WTC11 (cell line): ENCODE results near the gene SSR1. TPM values are rescaled to one million over a fixed set of nuclear protein-coding genes. Genes with fewer than 3 reads are reported as not detected.
A peak's percentile ranks its signal among the peaks of the same experiment; 100 is the strongest.

Experiments
- ATAC-seq: fragments of 200-7000 bp; cut with Tn5 transposase; 2 replicates; pipeline ENCODE4 v1.10.0; 2021; ENCODE audit warnings: mild to moderate bottlenecking, moderate library complexity
- CTCF ChIA-PET: fragments of 300-600 bp; sonication (Branson Sonifier 250); formaldehyde crosslinking; loops from one replicate; lab custom pipeline; 2021; ENCODE audit warnings: antibody characterized with exemption; lab: Charles Lee
- POLR2A ChIA-PET: fragments of 350-600 bp; sonication (Branson Sonifier 250); formaldehyde crosslinking; loops from one replicate; lab custom pipeline; 2021; ENCODE audit warnings: antibody characterized with exemption; lab: Charles Lee
- DNase-seq: peaks from one replicate; pipeline ENCODE4 v3.0.0; 2021; ENCODE audit warnings: low spot score
- H3K27ac Mint-ChIP-seq: 2 replicates; pipeline ENCODE4 v1.8.0; 2021; ENCODE audit warnings: mixed read lengths
- H3K27me3 Mint-ChIP-seq: 2 replicates; pipeline ENCODE4 v1.8.0; 2021; ENCODE audit warnings: low read depth, mild to moderate bottlenecking, moderate library complexity, mixed read lengths
- H3K36me3 Mint-ChIP-seq: 2 replicates; pipeline ENCODE4 v1.8.0; 2021; ENCODE audit warnings: mixed read lengths
- H3K4me1 Mint-ChIP-seq: 2 replicates; pipeline ENCODE4 v1.8.0; 2022; ENCODE audit warnings: mixed read lengths
- H3K4me3 Mint-ChIP-seq: 2 replicates; pipeline ENCODE4 v1.8.0; 2021; ENCODE audit warnings: mild to moderate bottlenecking, moderate library complexity, mixed read lengths
- H3K9me3 Mint-ChIP-seq: 2 replicates; pipeline ENCODE4 v1.8.0; 2021; ENCODE audit warnings: mixed read lengths
- ARID4B ChIP-seq: sonication (generic); formaldehyde crosslinking; IDR thresholded peaks from 2 replicates; pipeline ENCODE4 v1.8.0; 2023; ENCODE audit warnings: missing genetic modification reagents, mild to moderate bottlenecking, borderline replicate concordance
- CREM ChIP-seq: sonication (generic); formaldehyde crosslinking; IDR thresholded peaks from 2 replicates; pipeline ENCODE4 v1.8.1; 2022; ENCODE audit warnings: mild to moderate bottlenecking, missing genetic modification reagents, moderate library complexity
- ELF4 ChIP-seq: sonication (generic); formaldehyde crosslinking; IDR thresholded peaks from 2 replicates; pipeline ENCODE4 v1.8.1; 2022; ENCODE audit warnings: low read depth, mild to moderate bottlenecking, moderate library complexity, missing genetic modification reagents
- IRF1 ChIP-seq: sonication (generic); formaldehyde crosslinking; IDR thresholded peaks from 2 replicates; pipeline ENCODE4 v1.8.0; 2023; ENCODE audit warnings: missing genetic modification reagents
- IRF2 ChIP-seq: sonication (generic); formaldehyde crosslinking; IDR thresholded peaks from 2 replicates; pipeline ENCODE4 v1.8.0; 2022; ENCODE audit warnings: low read depth, missing genetic modification reagents, borderline replicate concordance
- PREB ChIP-seq: sonication (generic); formaldehyde crosslinking; IDR thresholded peaks from 2 replicates; pipeline ENCODE4 v1.8.1; 2022; ENCODE audit warnings: mild to moderate bottlenecking, missing genetic modification reagents, moderate library complexity, borderline replicate concordance
- SOX15 ChIP-seq: fragments of 250-450 bp; sonication (Bioruptor Pico); IDR thresholded peaks from 2 replicates; pipeline ENCODE4 v1.9.0; 2021; ENCODE audit warnings: mild to moderate bottlenecking
- TCF7 ChIP-seq: sonication (generic); formaldehyde crosslinking; IDR thresholded peaks from 2 replicates; pipeline ENCODE4 v1.8.0; 2022; ENCODE audit warnings: mild to moderate bottlenecking, low read depth, missing genetic modification reagents, moderate library complexity
- ZMAT4 ChIP-seq: fragments of 250-450 bp; sonication (Bioruptor Pico); IDR thresholded peaks from 2 replicates; pipeline ENCODE4 v1.9.0; 2021; ENCODE audit warnings: mild to moderate bottlenecking
- ZNF317 ChIP-seq: sonication (generic); formaldehyde crosslinking; IDR thresholded peaks from 2 replicates; pipeline ENCODE4 v1.8.1; 2023; ENCODE audit warnings: low read depth, mild to moderate bottlenecking, moderate library complexity, missing genetic modification reagents, borderline replicate concordance
- total RNA-seq: library from RNA; stranded (reverse); gene quantifications from 3 replicates; pipeline ENCODE4 v1.2.3, GENCODE V29; 2021
- TF ChIP-seq, protein P1 (sequence below): sonication (generic); formaldehyde crosslinking; conservative IDR thresholded peaks from 2 replicates; pipeline ENCODE4 v1.8.1; 2022; ENCODE audit warnings: mild to moderate bottlenecking, missing genetic modification reagents
- TF ChIP-seq, protein P2 (sequence below): sonication (generic); formaldehyde crosslinking; IDR thresholded peaks from 2 replicates; pipeline ENCODE4 v1.8.0; 2022; ENCODE audit warnings: mild to moderate bottlenecking, missing genetic modification reagents
- TF ChIP-seq, protein P3 (sequence below): fragments of 250-450 bp; sonication (Bioruptor Pico); conservative IDR thresholded peaks from 2 replicates; pipeline ENCODE4 v1.9.0; 2021; ENCODE audit warnings: mild to moderate bottlenecking
- TF ChIP-seq, protein P4 (sequence below): sonication (generic); formaldehyde crosslinking; IDR thresholded peaks from 2 replicates; pipeline ENCODE4 v1.8.0; 2023; ENCODE audit warnings: mild to moderate bottlenecking, missing genetic modification reagents

The SSR1 gene
- total RNA-seq, 1 experiment from 2014 or later: 96.7 TPM

DNA sequence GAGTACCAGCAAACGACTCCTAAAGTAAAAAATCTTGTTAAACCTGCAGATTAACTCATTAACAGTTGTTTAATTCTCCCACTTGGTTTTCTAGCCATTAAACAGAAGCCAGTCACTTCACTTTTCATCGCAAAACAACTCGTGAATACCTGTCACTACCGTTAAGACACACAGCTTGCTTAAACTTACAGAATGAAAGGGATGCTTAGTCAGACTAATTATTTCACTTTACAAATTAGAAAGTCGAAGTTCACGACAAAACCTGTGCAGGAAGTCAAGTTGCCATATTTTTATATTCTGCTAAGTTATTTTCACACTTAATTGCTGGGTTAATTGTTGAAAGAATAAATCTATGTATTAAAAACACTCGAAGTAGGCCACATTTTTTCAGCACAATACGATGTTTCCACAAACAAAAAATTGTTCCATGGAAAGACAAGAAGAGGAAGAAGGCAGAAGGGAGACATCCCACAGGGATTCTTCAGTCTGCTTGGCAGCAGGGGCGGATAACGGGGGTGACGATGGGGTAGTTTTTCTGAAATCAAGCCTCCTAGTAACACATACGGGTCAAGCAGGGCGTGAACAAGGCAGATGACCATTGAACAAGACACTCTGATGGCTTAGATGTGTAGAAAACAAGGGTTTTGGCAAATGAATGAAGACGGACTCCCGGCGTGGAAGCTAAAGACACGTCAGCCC is 933 bp downstream of the SSR1 start:
- peaks cover 12% of the 10 kb centered on the region for H3K4me1 Mint-ChIP-seq
- peak overlapping the region; percentile 94 for H3K4me3 Mint-ChIP-seq
- peaks cover 6% of the 10 kb centered on the region for H3K9me3 Mint-ChIP-seq
- H3K27me3 Mint-ChIP-seq: no peaks in the 10 kb centered on the region
- ATAC-seq: no peak
- peaks cover 29% of the 10 kb centered on the region for H3K36me3 Mint-ChIP-seq
- TF ChIP-seq ARID4B (no peak), CREM (CRISPR knock-in tag) (no peak)
- TF ChIP-seq, all 79 proteins: peak for 0
- DNase-seq: no peak
- peak overlapping the region; percentile 97 for H3K27ac Mint-ChIP-seq
- ChIA-PET POLR2A (interaction anchor here (0.6 to 2.2 kb wide), 3 partner anchors 78 to 625 kb away, joined by 5 to 9 read pairs (median 6); partner anchors contain the start of genes CAGE1 and RIOK1), CTCF (no interaction called here)

- TF ChIP-seq, protein P1, sequence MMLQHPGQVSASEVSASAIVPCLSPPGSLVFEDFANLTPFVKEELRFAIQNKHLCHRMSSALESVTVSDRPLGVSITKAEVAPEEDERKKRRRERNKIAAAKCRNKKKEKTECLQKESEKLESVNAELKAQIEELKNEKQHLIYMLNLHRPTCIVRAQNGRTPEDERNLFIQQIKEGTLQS (CRISPR knock-in tag): no peak
- no peak for TF ChIP-seq CREM (CRISPR knock-in tag)
- TF ChIP-seq PREB (CRISPR knock-in tag): no peak
- no peak for TF ChIP-seq SOX15 (CRISPR knock-in tag)
- no peak for TF ChIP-seq TCF7 (CRISPR knock-in tag)
- ChIA-PET POLR2A (no interaction called here), CTCF (no interaction called here)
- peaks cover 3% of the 10 kb centered on the region for H3K9me3 Mint-ChIP-seq
- DNase-seq (no peak), ATAC-seq (no peak)
- H3K4me1 Mint-ChIP-seq: peaks cover 12% of the 10 kb centered on the region
- peak overlapping the region; percentile 62 for H3K4me3 Mint-ChIP-seq
- peak overlapping the region; percentile 15; the same call in 1 of the 2 replicates for H3K27ac Mint-ChIP-seq
- H3K36me3 Mint-ChIP-seq: peaks cover 32% of the 10 kb centered on the region
- no peaks in the 10 kb centered on the region for H3K27me3 Mint-ChIP-seq
Observed at GRCh38 chr6:7311176-7311575, 1.8 kb downstream of the SSR1 start.

- Mint-ChIP-seq H3K27me3 (no peaks in the 10 kb centered on the region), H3K36me3 (peaks cover 49% of the 10 kb centered on the region), H3K27ac (no peak overlapping the region; the same call in 1 of the 2 replicates), H3K9me3 (no peaks in the 10 kb centered on the region), H3K4me3 (no peak overlapping the region), H3K4me1 (peaks cover 12% of the 10 kb centered on the region)
- ATAC-seq: no peak
- TF ChIP-seq ZMAT4 (CRISPR knock-in tag): no peak
- no peak for TF ChIP-seq IRF1 (CRISPR knock-in tag)
- TF ChIP-seq ZNF317 (CRISPR knock-in tag): no peak
- POLR2A ChIA-PET: no interaction called here
- CTCF ChIA-PET: no interaction called here
- no peak for DNase-seq
Observed at GRCh38 chr6:7309050-7309449, 3.9 kb downstream of the SSR1 start.

- Mint-ChIP-seq H3K27ac (no peak overlapping the region), H3K36me3 (peaks cover 62% of the 10 kb centered on the region)
- POLR2A ChIA-PET: no interaction called here
- TF ChIP-seq, protein P2, sequence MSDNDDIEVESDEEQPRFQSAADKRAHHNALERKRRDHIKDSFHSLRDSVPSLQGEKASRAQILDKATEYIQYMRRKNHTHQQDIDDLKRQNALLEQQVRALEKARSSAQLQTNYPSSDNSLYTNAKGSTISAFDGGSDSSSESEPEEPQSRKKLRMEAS (CRISPR knock-in tag): no peak
- TF ChIP-seq ELF4 (CRISPR knock-in tag) (no peak), TCF7 (CRISPR knock-in tag) (no peak), IRF2 (CRISPR knock-in tag) (no peak)
- TF ChIP-seq, protein P3, sequence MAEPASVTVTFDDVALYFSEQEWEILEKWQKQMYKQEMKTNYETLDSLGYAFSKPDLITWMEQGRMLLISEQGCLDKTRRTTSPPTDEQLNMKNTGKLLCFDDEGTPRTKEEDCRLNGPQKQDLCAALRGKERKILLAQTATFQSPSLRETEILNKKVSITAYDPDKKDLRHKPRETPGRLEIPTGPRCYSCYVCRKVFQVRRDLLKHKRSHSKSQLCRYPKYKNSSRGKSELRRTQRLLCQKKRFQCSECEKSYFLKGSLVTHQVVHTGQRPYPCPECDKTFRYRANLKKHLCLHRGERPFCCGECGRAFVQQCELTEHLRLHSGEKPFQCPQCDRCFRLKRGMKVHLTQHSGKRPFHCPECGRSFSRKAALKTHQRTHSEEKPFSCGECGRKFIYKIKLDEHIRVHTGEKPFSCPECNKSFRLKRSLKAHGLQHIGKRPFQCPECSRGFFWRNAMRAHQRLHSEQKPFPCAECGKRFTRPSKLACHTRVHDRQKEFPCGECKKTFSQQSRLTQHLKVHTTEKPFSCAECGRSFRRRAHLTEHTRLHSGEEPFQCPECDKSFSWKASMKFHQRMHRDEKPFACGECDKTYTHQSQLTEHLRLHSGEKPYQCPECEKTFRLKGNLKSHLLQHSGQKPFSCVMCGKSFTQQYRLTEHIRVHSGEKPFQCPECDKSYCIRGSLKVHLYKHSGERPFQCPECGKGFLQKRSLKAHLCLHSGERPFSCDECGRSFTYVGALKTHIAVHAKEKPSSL (CRISPR knock-in tag): no peak
- TF ChIP-seq, protein P4, sequence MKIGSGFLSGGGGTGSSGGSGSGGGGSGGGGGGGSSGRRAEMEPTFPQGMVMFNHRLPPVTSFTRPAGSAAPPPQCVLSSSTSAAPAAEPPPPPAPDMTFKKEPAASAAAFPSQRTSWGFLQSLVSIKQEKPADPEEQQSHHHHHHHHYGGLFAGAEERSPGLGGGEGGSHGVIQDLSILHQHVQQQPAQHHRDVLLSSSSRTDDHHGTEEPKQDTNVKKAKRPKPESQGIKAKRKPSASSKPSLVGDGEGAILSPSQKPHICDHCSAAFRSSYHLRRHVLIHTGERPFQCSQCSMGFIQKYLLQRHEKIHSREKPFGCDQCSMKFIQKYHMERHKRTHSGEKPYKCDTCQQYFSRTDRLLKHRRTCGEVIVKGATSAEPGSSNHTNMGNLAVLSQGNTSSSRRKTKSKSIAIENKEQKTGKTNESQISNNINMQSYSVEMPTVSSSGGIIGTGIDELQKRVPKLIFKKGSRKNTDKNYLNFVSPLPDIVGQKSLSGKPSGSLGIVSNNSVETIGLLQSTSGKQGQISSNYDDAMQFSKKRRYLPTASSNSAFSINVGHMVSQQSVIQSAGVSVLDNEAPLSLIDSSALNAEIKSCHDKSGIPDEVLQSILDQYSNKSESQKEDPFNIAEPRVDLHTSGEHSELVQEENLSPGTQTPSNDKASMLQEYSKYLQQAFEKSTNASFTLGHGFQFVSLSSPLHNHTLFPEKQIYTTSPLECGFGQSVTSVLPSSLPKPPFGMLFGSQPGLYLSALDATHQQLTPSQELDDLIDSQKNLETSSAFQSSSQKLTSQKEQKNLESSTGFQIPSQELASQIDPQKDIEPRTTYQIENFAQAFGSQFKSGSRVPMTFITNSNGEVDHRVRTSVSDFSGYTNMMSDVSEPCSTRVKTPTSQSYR (CRISPR knock-in tag): no peak
Observed at GRCh38 chr6:7307533-7307932, 5.5 kb downstream of the SSR1 start.

More at GRCh38 chr6:7307533-7307932, 5.5 kb downstream of the SSR1 start:
- Mint-ChIP-seq H3K9me3 (no peaks in the 10 kb centered on the region), H3K4me3 (no peak overlapping the region), H3K27me3 (no peaks in the 10 kb centered on the region), H3K4me1 (peaks cover 12% of the 10 kb centered on the region)
- DNase-seq: no peak
- ATAC-seq: no peak
- CTCF ChIA-PET: no interaction called here
